ENCODE results near the gene IDS. TPM values are rescaled to one million over a fixed set of nuclear protein-coding genes. Genes with fewer than 3 reads are reported as not detected.

IDS gene
- total RNA-seq, 1 donor, result 89.9 TPM

- Histone ChIP-seq H3K27me3 (ENCODE audit: insufficient read depth, low read length) (no peaks in the 10 kb centered on the region), H3K4me1 (ENCODE audit: insufficient read depth, low read length) (no peaks in the 10 kb centered on the region), H3K9me3 (ENCODE audit: low read depth, low read length) (no peaks in the 10 kb centered on the region), H3K4me3 (ENCODE audit: low read length) (no peak overlapping the region)
These were observed 37.2 kb downstream of the IDS start for GRCh38 chrX:149467920-149468319.

GRCh38 chrX:149467461-149467860 is 37.6 kb downstream of the IDS start:
- Histone ChIP-seq H3K9me3 (ENCODE audit: low read depth, low read length) (no peaks in the 10 kb centered on the region), H3K27me3 (ENCODE audit: insufficient read depth, low read length) (no peaks in the 10 kb centered on the region), H3K4me3 (ENCODE audit: low read length) (no peak overlapping the region), H3K4me1 (ENCODE audit: insufficient read depth, low read length) (no peaks in the 10 kb centered on the region)

- H3K9me3 ChIP-seq (ENCODE audit: low read depth, low read length), result no peaks in the 10 kb centered on the region
- no peaks in the 10 kb centered on the region for H3K27me3 ChIP-seq (ENCODE audit: insufficient read depth, low read length)
- H3K4me3 ChIP-seq (ENCODE audit: low read length), result no peak overlapping the region
- H3K4me1 ChIP-seq (ENCODE audit: insufficient read depth, low read length), result no peaks in the 10 kb centered on the region
These were observed 42.3 kb downstream of the IDS start for GRCh38 chrX:149462849-149463248.

- Histone ChIP-seq H3K4me3 (ENCODE audit: low read length) (no peak overlapping the region), H3K27me3 (ENCODE audit: insufficient read depth, low read length) (no peaks in the 10 kb centered on the region), H3K9me3 (ENCODE audit: low read depth, low read length) (no peaks in the 10 kb centered on the region), H3K4me1 (ENCODE audit: insufficient read depth, low read length) (no peaks in the 10 kb centered on the region)
These were observed 43.4 kb downstream of the IDS start for GRCh38 chrX:149461746-149462145.

- Histone ChIP-seq H3K4me1 (ENCODE audit: insufficient read depth, low read length) (no peaks in the 10 kb centered on the region), H3K4me3 (ENCODE audit: low read length) (no peak overlapping the region), H3K9me3 (ENCODE audit: low read depth, low read length) (no peaks in the 10 kb centered on the region), H3K27me3 (ENCODE audit: insufficient read depth, low read length) (no peaks in the 10 kb centered on the region)
These were observed 46.5 kb downstream of the IDS start for GRCh38 chrX:149458586-149458985.

- no peak overlapping the region for H3K4me3 ChIP-seq (ENCODE audit: low read length)
- H3K27me3 ChIP-seq (ENCODE audit: insufficient read depth, low read length), result no peaks in the 10 kb centered on the region
- no peaks in the 10 kb centered on the region for H3K9me3 ChIP-seq (ENCODE audit: low read depth, low read length)
- H3K4me1 ChIP-seq (ENCODE audit: insufficient read depth, low read length), result no peaks in the 10 kb centered on the region
These were observed 48.4 kb downstream of the IDS start for GRCh38 chrX:149456476-149457245.

- Histone ChIP-seq H3K27me3 (ENCODE audit: insufficient read depth, low read length) (no peaks in the 10 kb centered on the region), H3K4me1 (ENCODE audit: insufficient read depth, low read length) (no peaks in the 10 kb centered on the region), H3K9me3 (ENCODE audit: low read depth, low read length) (no peaks in the 10 kb centered on the region), H3K4me3 (ENCODE audit: low read length) (no peak overlapping the region)
These were observed 49.2 kb downstream of the IDS start for GRCh38 chrX:149455934-149456333.

- Histone ChIP-seq H3K4me1 (ENCODE audit: insufficient read depth, low read length) (no peaks in the 10 kb centered on the region), H3K27me3 (ENCODE audit: insufficient read depth, low read length) (no peaks in the 10 kb centered on the region), H3K4me3 (ENCODE audit: low read length) (no peak overlapping the region), H3K9me3 (ENCODE audit: low read depth, low read length) (no peaks in the 10 kb centered on the region)
These were observed 50.9 kb downstream of the IDS start for GRCh38 chrX:149453906-149454822.

GRCh38 chrX:149453030-149453429 is 52.1 kb downstream of the IDS start:
- no peaks in the 10 kb centered on the region for H3K4me1 ChIP-seq (ENCODE audit: insufficient read depth, low read length)
- no peak overlapping the region for H3K4me3 ChIP-seq (ENCODE audit: low read length)

GRCh38 chrX:149433451-149433850 is 71.7 kb downstream of the IDS start:
- no peak overlapping the region for H3K4me3 ChIP-seq (ENCODE audit: low read length)
- no peaks in the 10 kb centered on the region for H3K4me1 ChIP-seq (ENCODE audit: insufficient read depth, low read length)
- no peaks in the 10 kb centered on the region for H3K9me3 ChIP-seq (ENCODE audit: low read depth, low read length)
- H3K27me3 ChIP-seq (ENCODE audit: insufficient read depth, low read length), result no peaks in the 10 kb centered on the region

More at GRCh38 chrX:149453030-149453429, 52.1 kb downstream of the IDS start:
- Histone ChIP-seq H3K27me3 (ENCODE audit: insufficient read depth, low read length) (no peaks in the 10 kb centered on the region), H3K9me3 (ENCODE audit: low read depth, low read length) (no peaks in the 10 kb centered on the region)

- no peaks in the 10 kb centered on the region for H3K4me1 ChIP-seq (ENCODE audit: insufficient read depth, low read length)
- no peaks in the 10 kb centered on the region for H3K9me3 ChIP-seq (ENCODE audit: low read depth, low read length)
- no peaks in the 10 kb centered on the region for H3K27me3 ChIP-seq (ENCODE audit: insufficient read depth, low read length)
- H3K4me3 ChIP-seq (ENCODE audit: low read length), result no peak overlapping the region
These were observed 72.1 kb downstream of the IDS start for GRCh38 chrX:149433051-149433450.

Other genes with a start within 250 kb of the IDS start
- gene EOLA1, start 35.7 kb upstream of the IDS start, total RNA-seq, result 15.8 TPM
- not detected for gene HSFX3, start 44.6 kb upstream of the IDS start, total RNA-seq
- gene MAGEA9B, start 82.2 kb upstream of the IDS start, total RNA-seq, result not detected
- 0.21 TPM for gene HSFX2, start 90.0 kb upstream of the IDS start, total RNA-seq
- gene TMEM185A, start 126.5 kb upstream of the IDS start, total RNA-seq, result 5.5 TPM
- gene MAGEA11, start 206.8 kb upstream of the IDS start, total RNA-seq, result not detected